Mesothelial cell of epicardium (in vitro differentiated cells): ENCODE results near the gene HCAR3. TPM values are rescaled to one million over a fixed set of nuclear protein-coding genes. Genes with fewer than 3 reads are reported as not detected.

ENCODE experiments used
- DNase-seq, 2 experiments: peaks; one replicate each; pipeline ENCODE4 v3.0.0; 2021; ENCODE audit warnings: low spot score in 2 of 2; ENCODE audit not compliant: unreplicated experiment in 2 of 2
- H3K27ac Mint-ChIP-seq: 2 replicates; pipeline ENCODE4 v1.8.0; 2021; ENCODE audit warnings: mixed read lengths
- H3K27me3 Mint-ChIP-seq: 2 replicates; pipeline ENCODE4 v1.8.0; 2021; ENCODE audit warnings: low read depth, mixed read lengths
- H3K36me3 Mint-ChIP-seq: 2 replicates; pipeline ENCODE4 v1.8.0; 2021; ENCODE audit warnings: mixed read lengths
- H3K4me1 Mint-ChIP-seq: 2 replicates; pipeline ENCODE4 v1.8.0; 2021; ENCODE audit warnings: mixed read lengths
- H3K4me3 Mint-ChIP-seq: 2 replicates; pipeline ENCODE4 v1.8.0; 2021; ENCODE audit warnings: mild to moderate bottlenecking, moderate library complexity, mixed read lengths
- H3K9me3 Mint-ChIP-seq: 2 replicates; pipeline ENCODE4 v1.8.0; 2021; ENCODE audit warnings: mixed read lengths
- CTCF ChIP-seq: fragments of 200-600 bp; sonication (generic); IDR thresholded peaks from one replicate; pipeline ENCODE4 v1.5.0; 2021; ENCODE audit warnings: antibody characterized with exemption; ENCODE audit not compliant: unreplicated experiment
- total RNA-seq: library from RNA; stranded (reverse); gene quantifications from 3 replicates; pipeline ENCODE4 v1.2.1, GENCODE V29; 2021

The HCAR3 gene
- total RNA-seq, 1 donor from 2014 or later = 1.1 TPM

GRCh38 chr12:122749569-122750332 is 33.1 kb upstream of the HCAR3 start:
- Mint-ChIP-seq H3K4me3 (no peak overlapping the region), H3K4me1 (peaks cover 44% of the 10 kb centered on the region), H3K36me3 (peaks cover 5% of the 10 kb centered on the region), H3K27me3 (no peaks in the 10 kb centered on the region), H3K27ac (peak overlapping the region; percentile 83), H3K9me3 (no peaks in the 10 kb centered on the region)
- TF ChIP-seq CTCF = no peak
- DNase-seq = no peak

- no peak overlapping the region for H3K27ac Mint-ChIP-seq
- H3K4me3 Mint-ChIP-seq = no peak overlapping the region
- peaks cover 30% of the 10 kb centered on the region for H3K4me1 Mint-ChIP-seq
- TF ChIP-seq CTCF = no peak
- H3K27me3 Mint-ChIP-seq = no peaks in the 10 kb centered on the region
- no peaks in the 10 kb centered on the region for H3K9me3 Mint-ChIP-seq
- no peak for DNase-seq
- H3K36me3 Mint-ChIP-seq = no peaks in the 10 kb centered on the region
These were observed 30.9 kb upstream of the HCAR3 start for GRCh38 chr12:122747224-122748135.

GRCh38 chr12:122743895-122744525 is 27.4 kb upstream of the HCAR3 start:
- no peaks in the 10 kb centered on the region for H3K9me3 Mint-ChIP-seq
- H3K27ac Mint-ChIP-seq = no peak overlapping the region
- DNase-seq = no peak

GRCh38 chr12:122740351-122740750 is 23.7 kb upstream of the HCAR3 start:
- no peak for TF ChIP-seq CTCF
- H3K27me3 Mint-ChIP-seq = no peaks in the 10 kb centered on the region
- no peaks in the 10 kb centered on the region for H3K36me3 Mint-ChIP-seq
- DNase-seq = no peak
- H3K4me1 Mint-ChIP-seq = no peaks in the 10 kb centered on the region
- no peak overlapping the region for H3K4me3 Mint-ChIP-seq
- H3K27ac Mint-ChIP-seq = no peak overlapping the region
- peaks cover 3% of the 10 kb centered on the region for H3K9me3 Mint-ChIP-seq

More at GRCh38 chr12:122743895-122744525, 27.4 kb upstream of the HCAR3 start:
- TF ChIP-seq CTCF = no peak
- no peak overlapping the region for H3K4me3 Mint-ChIP-seq
- H3K36me3 Mint-ChIP-seq = no peaks in the 10 kb centered on the region
- H3K4me1 Mint-ChIP-seq = peaks cover 2% of the 10 kb centered on the region
- H3K27me3 Mint-ChIP-seq = no peaks in the 10 kb centered on the region

GRCh38 chr12:122738571-122738970 is 22.0 kb upstream of the HCAR3 start:
- DNase-seq = no peak

More at GRCh38 chr12:122738571-122738970, 22.0 kb upstream of the HCAR3 start:
- peaks cover 3% of the 10 kb centered on the region for H3K9me3 Mint-ChIP-seq
- no peak overlapping the region for H3K4me3 Mint-ChIP-seq
- no peaks in the 10 kb centered on the region for H3K4me1 Mint-ChIP-seq
- H3K36me3 Mint-ChIP-seq = no peaks in the 10 kb centered on the region
- H3K27me3 Mint-ChIP-seq = no peaks in the 10 kb centered on the region
- H3K27ac Mint-ChIP-seq = no peak overlapping the region
- no peak for TF ChIP-seq CTCF
